Liver (tissue), 9 donors: ENCODE measurements around the gene EFS. TPM values are rescaled to one million over a fixed set of nuclear protein-coding genes. Genes with fewer than 3 reads are reported as not detected.

Experiments used
- DNase-seq: peaks from one replicate; pipeline ENCODE4 v3.0.0-alpha.2; 2017; ENCODE audit warnings: low spot score
- H3K27ac ChIP-seq, 2 donors: one replicate each; pipeline ENCODE4 v1.7.0; 2013; ENCODE audit warnings: inconsistent platforms in 2 of 2, low read length in 2 of 2, control low read depth in 1 of 2, low read depth in 1 of 2, mild to moderate bottlenecking in 1 of 2
- H3K27me3 ChIP-seq, 4 donors: one replicate each; pipeline versions ENCODE4 v1.6.1 to v1.7.0; 2013; ENCODE audit warnings: low read length in 3 of 4, inconsistent platforms in 1 of 4, mild to moderate bottlenecking in 1 of 4, moderate library complexity in 1 of 4; ENCODE audit not compliant: control insufficient read depth in 4 of 4, insufficient read depth in 4 of 4
- H3K36me3 ChIP-seq, 4 donors: one replicate each; pipeline versions ENCODE4 v1.6.1 to v1.7.0; 2013; ENCODE audit warnings: low read length in 3 of 4, mild to moderate bottlenecking in 3 of 4, low read depth in 1 of 4, moderate library complexity in 1 of 4; ENCODE audit not compliant: control insufficient read depth in 4 of 4, insufficient read depth in 3 of 4
- H3K4me1 ChIP-seq, 4 donors: one replicate each; pipeline versions ENCODE4 v1.6.1 to v1.7.0; 2013; ENCODE audit warnings: low read length in 3 of 4, mild to moderate bottlenecking in 3 of 4, moderate library complexity in 1 of 4; ENCODE audit not compliant: control insufficient read depth in 4 of 4, insufficient read depth in 4 of 4
- H3K4me3 ChIP-seq, 3 donors: one replicate each; pipeline versions ENCODE4 v1.6.1 to v1.7.0; 2013; ENCODE audit warnings: low read length in 3 of 3, control low read depth in 1 of 3, low read depth in 1 of 3, mild to moderate bottlenecking in 1 of 3
- H3K9ac ChIP-seq, 2 donors: one replicate each; pipeline ENCODE4 v1.7.0; 2013; ENCODE audit warnings: low read length in 2 of 2, mild to moderate bottlenecking in 2 of 2, moderate library complexity in 2 of 2, control low read depth in 1 of 2, low read depth in 1 of 2
- H3K9me3 ChIP-seq, 4 donors: one replicate each; pipeline versions ENCODE4 v1.6.1 to v1.7.0; 2013; ENCODE audit warnings: low read length in 3 of 4; ENCODE audit not compliant: control insufficient read depth in 4 of 4
- ATF3 ChIP-seq: IDR thresholded peaks from 2 replicates; pipeline ENCODE4 v1.6.1; 2016; ENCODE audit warnings: antibody characterized with exemption
- CTCF ChIP-seq: fragments of 150-350 bp; IDR thresholded peaks from 2 replicates; pipeline ENCODE4 v1.5.1; 2017; ENCODE audit warnings: improper control_type of control experiment, low read depth, low read length; ENCODE audit not compliant: missing input control
- EGR1 ChIP-seq, 2 donors: IDR thresholded peaks; 2 replicates each; pipeline ENCODE4 v1.6.1; 2016 to 2018; ENCODE audit warnings: antibody characterized with exemption in 2 of 2, low read depth in 2 of 2
- FOXA1 ChIP-seq: IDR thresholded peaks from 2 replicates; pipeline ENCODE4 v1.6.1; 2016; ENCODE audit warnings: antibody characterized with exemption
- FOXA2 ChIP-seq: IDR thresholded peaks from 2 replicates; pipeline ENCODE4 v1.6.1; 2016; ENCODE audit warnings: antibody characterized with exemption
- GABPA ChIP-seq, 2 donors: IDR thresholded peaks in 1 of 2; conservative IDR thresholded peaks in 1 of 2; 2 replicates each; pipeline ENCODE4 v1.6.1; 2016; ENCODE audit warnings: antibody characterized with exemption in 2 of 2, mild to moderate bottlenecking in 1 of 2, moderate library complexity in 1 of 2
- HNF4A ChIP-seq, 2 donors: conservative IDR thresholded peaks; 2 replicates each; pipeline ENCODE4 v1.6.1; 2016; ENCODE audit warnings: antibody characterized with exemption in 2 of 2, mild to moderate bottlenecking in 2 of 2
- HNF4G ChIP-seq: IDR thresholded peaks from 2 replicates; pipeline ENCODE4 v1.6.1; 2016; ENCODE audit warnings: antibody characterized with exemption
- MAX ChIP-seq: IDR thresholded peaks from 2 replicates; pipeline ENCODE4 v1.6.1; 2016; ENCODE audit warnings: antibody characterized with exemption
- NR2F2 ChIP-seq: IDR thresholded peaks from 2 replicates; pipeline ENCODE4 v1.6.1; 2016; ENCODE audit warnings: antibody characterized with exemption
- RAD21 ChIP-seq, 2 donors: IDR thresholded peaks; 2 replicates each; pipeline ENCODE4 v1.6.1; 2016; ENCODE audit warnings: antibody characterized with exemption in 2 of 2, mild to moderate bottlenecking in 2 of 2
- REST ChIP-seq: IDR thresholded peaks from 2 replicates; pipeline ENCODE4 v1.6.1; 2016; ENCODE audit warnings: antibody characterized with exemption, mild to moderate bottlenecking
- RXRA ChIP-seq, 2 donors: IDR thresholded peaks; 2 replicates each; pipeline ENCODE4 v1.6.1; 2017 to 2018; ENCODE audit warnings: antibody characterized with exemption in 2 of 2, mild to moderate bottlenecking in 1 of 2
- SP1 ChIP-seq: IDR thresholded peaks from 2 replicates; pipeline ENCODE4 v1.6.1; 2018; ENCODE audit warnings: antibody characterized with exemption, mild to moderate bottlenecking
- TAF1 ChIP-seq: conservative IDR thresholded peaks from 2 replicates; pipeline ENCODE4 v1.6.1; 2016; ENCODE audit warnings: antibody characterized with exemption, mild to moderate bottlenecking
- YY1 ChIP-seq: IDR thresholded peaks from 2 replicates; pipeline ENCODE4 v1.6.1; 2016; ENCODE audit warnings: antibody characterized with exemption, mild to moderate bottlenecking
- ZBTB33 ChIP-seq: IDR thresholded peaks from 2 replicates; pipeline ENCODE4 v1.6.1; 2016; ENCODE audit warnings: antibody characterized with exemption
- WGBS: extraction: QIAGEN DNeasy Blood & Tissue Kit; methylation state at CpG from one replicate; pipeline ENCODE4 v1.1.7; 2013; 5-methylcytosine and 5-hydroxymethylcytosine counted together
- polyA plus RNA-seq, 2 donors: library from polyadenylated mRNA; stranded (reverse) in 1 of 2; unstranded in 1 of 2; fragments of 200-250 nt in 1 of 2; fragments of >200 nt in 1 of 2; fragmentation: Nextera tagmentation in 1 of 2; extraction: Ambion mirVana in 1 of 2; gene quantifications; one replicate each; pipeline versions ENCODE4 v1.2.1 to v1.2.3, GENCODE V29; 2013 to 2015
- total RNA-seq, 2 donors: library from RNA; depleted of rRNA; stranded (reverse); fragments of >200 nt; gene quantifications; one replicate each; pipeline ENCODE4 v1.2.3, GENCODE V29; 2014
- donor health status: healthy.
- donor health status: healthy.
- donor health status: healthy.
- donor health status: healthy.
- donor health status: healthy.

The EFS gene
- total and polyA plus RNA-seq, 4 donors = 0.10 to 0.69 (median 0.54) TPM

- 81% methylated on average over 6 of the region's 6 CpGs for WGBS
- no peaks in the 10 kb centered on the region for H3K9me3 ChIP-seq
- TF ChIP-seq GABPA (IDR thresholded peaks at IDR 0.05 in 1 of 2, conservative IDR thresholded peaks at IDR 0.05 in 1 of 2) (no peak), MAX (no peak), REST (no peak), ATF3 (no peak), TAF1 (no peak), FOXA2 (no peak)
- H3K4me3 ChIP-seq = no peak overlapping the region
- DNase-seq = no peak
- no peak overlapping the region for H3K27ac ChIP-seq
- H3K9ac ChIP-seq = no peak overlapping the region
- H3K27me3 ChIP-seq = peaks cover 0 to 11% (median 2%) of the 10 kb centered on the region in 4 donors
- H3K36me3 ChIP-seq = no peaks in the 10 kb centered on the region
- peaks cover 4 to 11% (median 8%) of the 10 kb centered on the region in 4 donors for H3K4me1 ChIP-seq
Measured at GRCh38 chr14:23354990-23355389, 10.0 kb downstream of the EFS start.

GRCh38 chr14:23353433-23353780, 11.6 kb downstream of the EFS start:
- Histone ChIP-seq H3K9me3 (no peaks in the 10 kb centered on the region), H3K4me1 (peaks cover 4 to 11% (median 8%) of the 10 kb centered on the region in 4 donors), H3K9ac (no peak overlapping the region), H3K27ac (no peak overlapping the region), H3K27me3 (peaks cover 0 to 11% (median 2%) of the 10 kb centered on the region in 4 donors), H3K36me3 (no peaks in the 10 kb centered on the region), H3K4me3 (no peak overlapping the region)
- no peak for TF ChIP-seq MAX
- no peak for TF ChIP-seq NR2F2
- TF ChIP-seq YY1 = no peak
- TF ChIP-seq RXRA (IDR thresholded peaks at IDR 0.05) = no peak
- no peak for TF ChIP-seq GABPA (IDR thresholded peaks at IDR 0.05 in 1 of 2, conservative IDR thresholded peaks at IDR 0.05 in 1 of 2)
- no peak for TF ChIP-seq ATF3
- TF ChIP-seq FOXA1 = no peak
- no peak for TF ChIP-seq CTCF
- no peak for TF ChIP-seq ZBTB33
- TF ChIP-seq EGR1 (IDR thresholded peaks at IDR 0.05; ENCODE audit: low read depth in 2 of 2) = no peak
- no peak for TF ChIP-seq HNF4G
- TF ChIP-seq FOXA2 = no peak
- TF ChIP-seq HNF4A (conservative IDR thresholded peaks at IDR 0.05) = no peak
- TF ChIP-seq TAF1 = no peak
- no peak for TF ChIP-seq RAD21 (IDR thresholded peaks at IDR 0.05)
- no peak for TF ChIP-seq SP1
- 75% methylated on average over 5 of the region's 5 CpGs for WGBS
- DNase-seq = no peak
